Esophagus muscularis mucosa (tissue), 4 donors: ENCODE results near the gene MARVELD1.

ENCODE experiments used
- EP300 ChIP-seq: sonication (generic); formaldehyde crosslinking; IDR thresholded peaks from one replicate; pipeline ENCODE4 v1.6.1; 2017; ENCODE audit warnings: antibody characterized with exemption
- POLR2A ChIP-seq: fragments of 450-650 bp; IDR thresholded peaks from one replicate; pipeline ENCODE4 v1.6.1; 2017; ENCODE audit warnings: antibody characterized with exemption, moderate library complexity, mild to moderate bottlenecking, low read depth
- POLR2AphosphoS5 ChIP-seq, 2 donors: sonication (generic); formaldehyde crosslinking; IDR thresholded peaks; one replicate each; pipeline ENCODE4 v1.6.1; 2017; ENCODE audit warnings: antibody characterized with exemption in 2 of 2
- TF ChIP-seq, protein P1 (sequence below), 3 experiments: fragments of 200-600 bp in 2 of 3; fragments of 450-650 bp in 1 of 3; sonication (generic) in 2 of 3; IDR thresholded peaks; one replicate each; pipeline ENCODE4 v1.5.1; 2017 to 2019; ENCODE audit warnings: antibody characterized with exemption in 3 of 3, mild to moderate bottlenecking in 2 of 3, moderate library complexity in 1 of 3

- TF ChIP-seq, protein P1, sequence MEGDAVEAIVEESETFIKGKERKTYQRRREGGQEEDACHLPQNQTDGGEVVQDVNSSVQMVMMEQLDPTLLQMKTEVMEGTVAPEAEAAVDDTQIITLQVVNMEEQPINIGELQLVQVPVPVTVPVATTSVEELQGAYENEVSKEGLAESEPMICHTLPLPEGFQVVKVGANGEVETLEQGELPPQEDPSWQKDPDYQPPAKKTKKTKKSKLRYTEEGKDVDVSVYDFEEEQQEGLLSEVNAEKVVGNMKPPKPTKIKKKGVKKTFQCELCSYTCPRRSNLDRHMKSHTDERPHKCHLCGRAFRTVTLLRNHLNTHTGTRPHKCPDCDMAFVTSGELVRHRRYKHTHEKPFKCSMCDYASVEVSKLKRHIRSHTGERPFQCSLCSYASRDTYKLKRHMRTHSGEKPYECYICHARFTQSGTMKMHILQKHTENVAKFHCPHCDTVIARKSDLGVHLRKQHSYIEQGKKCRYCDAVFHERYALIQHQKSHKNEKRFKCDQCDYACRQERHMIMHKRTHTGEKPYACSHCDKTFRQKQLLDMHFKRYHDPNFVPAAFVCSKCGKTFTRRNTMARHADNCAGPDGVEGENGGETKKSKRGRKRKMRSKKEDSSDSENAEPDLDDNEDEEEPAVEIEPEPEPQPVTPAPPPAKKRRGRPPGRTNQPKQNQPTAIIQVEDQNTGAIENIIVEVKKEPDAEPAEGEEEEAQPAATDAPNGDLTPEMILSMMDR (IDR thresholded peaks at IDR 0.05), result no peak
- TF ChIP-seq POLR2A (no peak), POLR2AphosphoS5 (IDR thresholded peaks at IDR 0.05) (no peak), EP300 (no peak)
Measured at GRCh38 chr10:97679594-97679993, 33.9 kb upstream of the MARVELD1 start.
